ENCODE data around the gene CYP4F22. TPM values are rescaled to one million over a fixed set of nuclear protein-coding genes. Genes with fewer than 3 reads are reported as not detected.

The CYP4F22 gene
- total RNA-seq, 6 donors from 2014 or later, result 0.11 to 3.1 (median 0.20) TPM; not detected in 1

DNA sequence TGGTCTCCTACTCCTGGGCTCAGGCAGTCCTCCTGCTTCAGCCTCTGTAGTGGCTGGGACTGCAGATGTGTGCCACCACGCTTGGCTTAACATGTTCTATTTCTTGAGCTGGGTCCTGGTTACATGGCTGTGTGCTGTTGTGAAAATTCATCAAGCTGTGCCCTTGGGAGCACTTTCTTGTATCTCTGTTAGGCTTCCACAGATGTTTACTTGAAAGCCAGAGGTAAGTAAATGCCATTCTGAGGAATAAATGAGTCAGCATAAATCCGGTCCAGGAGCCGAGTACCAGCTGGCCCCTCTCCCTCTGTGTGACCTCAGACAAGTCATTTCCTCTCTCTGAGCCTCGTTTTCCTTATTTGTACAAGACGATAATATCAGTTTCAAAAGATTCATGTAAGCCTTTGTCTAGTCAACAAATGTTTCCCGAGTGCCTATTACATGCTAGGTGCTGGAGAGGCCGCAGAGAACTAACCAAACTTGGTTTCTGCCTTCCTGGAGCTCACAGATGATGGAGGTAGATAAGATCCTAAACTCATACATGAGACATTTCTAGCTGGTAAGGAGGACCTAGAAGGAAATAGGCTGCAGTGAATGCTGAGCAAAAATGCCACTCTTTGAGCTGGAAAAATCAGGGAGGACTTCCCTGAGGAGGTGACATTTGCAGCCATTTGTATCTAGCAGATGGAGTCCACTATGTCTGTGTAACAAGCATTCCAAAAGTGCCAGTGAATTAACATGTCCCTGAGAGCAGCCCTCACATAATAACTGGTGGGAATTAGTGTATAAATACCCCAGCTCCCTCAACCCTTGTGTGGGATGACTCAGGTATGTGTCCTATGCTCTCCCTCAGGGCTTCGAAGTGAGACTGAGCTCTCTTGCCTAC is 41.2 kb upstream of the CYP4F22 start:
- peak overlapping the region in 2 of 4 donors; percentile 21 to 42 for H3K27ac ChIP-seq

DNA sequence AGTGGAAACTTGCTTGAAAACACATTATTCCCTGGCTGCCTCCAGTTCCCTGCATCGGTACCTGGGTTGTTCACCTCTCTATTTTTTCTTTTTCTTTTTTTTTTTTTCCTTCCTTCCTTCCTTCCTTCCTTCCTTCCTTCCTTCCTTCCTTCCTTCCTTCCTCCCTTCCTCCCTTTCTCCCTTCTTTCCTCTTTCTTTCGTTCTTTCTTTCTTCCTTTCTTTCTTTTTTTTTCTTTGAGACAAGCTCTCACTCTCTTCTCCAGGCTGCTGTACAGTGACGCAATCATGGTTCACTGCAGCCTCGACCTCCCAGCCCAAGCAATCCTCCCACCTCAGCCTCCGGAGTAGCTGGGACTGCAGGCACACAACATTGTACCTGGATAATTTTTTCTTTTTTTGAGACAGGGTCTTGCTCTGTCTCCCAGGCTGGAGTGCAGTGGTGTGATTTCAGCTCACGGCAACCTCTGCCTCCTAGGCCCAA is 40.6 kb upstream of the CYP4F22 start:
- Histone ChIP-seq H3K4me3 (no peak overlapping the region), H3K27ac (no peak overlapping the region), H3K9me3 (no peaks in the 10 kb centered on the region), H3K4me1 (peaks cover 9 to 36% (median 18%) of the 10 kb centered on the region in 4 donors), H3K27me3 (peaks cover 0 to 10% (median 5%) of the 10 kb centered on the region in 4 donors), H3K36me3 (no peaks in the 10 kb centered on the region)
- DNase-seq, result no peak
- TF ChIP-seq, protein P1, sequence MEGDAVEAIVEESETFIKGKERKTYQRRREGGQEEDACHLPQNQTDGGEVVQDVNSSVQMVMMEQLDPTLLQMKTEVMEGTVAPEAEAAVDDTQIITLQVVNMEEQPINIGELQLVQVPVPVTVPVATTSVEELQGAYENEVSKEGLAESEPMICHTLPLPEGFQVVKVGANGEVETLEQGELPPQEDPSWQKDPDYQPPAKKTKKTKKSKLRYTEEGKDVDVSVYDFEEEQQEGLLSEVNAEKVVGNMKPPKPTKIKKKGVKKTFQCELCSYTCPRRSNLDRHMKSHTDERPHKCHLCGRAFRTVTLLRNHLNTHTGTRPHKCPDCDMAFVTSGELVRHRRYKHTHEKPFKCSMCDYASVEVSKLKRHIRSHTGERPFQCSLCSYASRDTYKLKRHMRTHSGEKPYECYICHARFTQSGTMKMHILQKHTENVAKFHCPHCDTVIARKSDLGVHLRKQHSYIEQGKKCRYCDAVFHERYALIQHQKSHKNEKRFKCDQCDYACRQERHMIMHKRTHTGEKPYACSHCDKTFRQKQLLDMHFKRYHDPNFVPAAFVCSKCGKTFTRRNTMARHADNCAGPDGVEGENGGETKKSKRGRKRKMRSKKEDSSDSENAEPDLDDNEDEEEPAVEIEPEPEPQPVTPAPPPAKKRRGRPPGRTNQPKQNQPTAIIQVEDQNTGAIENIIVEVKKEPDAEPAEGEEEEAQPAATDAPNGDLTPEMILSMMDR (IDR thresholded peaks at IDR 0.05), result no peak
- no peak for TF ChIP-seq POLR2AphosphoS5 (IDR thresholded peaks at IDR 0.05)
- TF ChIP-seq POLR2A (IDR thresholded peaks at IDR 0.05), result no peak
- no peak for TF ChIP-seq EP300 (IDR thresholded peaks at IDR 0.05)
- no peak for ATAC-seq (ENCODE audit: low FRiP score in 2 of 2)
- WGBS, 2 donors, result 78 to 87% methylated on average over 6 of the region's 6 CpGs

More for the DNA sequence above, 41.2 kb upstream of the CYP4F22 start:
- Histone ChIP-seq H3K27me3 (peaks cover 0 to 10% (median 5%) of the 10 kb centered on the region in 4 donors), H3K9me3 (no peaks in the 10 kb centered on the region), H3K4me3 (no peak overlapping the region), H3K36me3 (no peaks in the 10 kb centered on the region), H3K4me1 (peaks cover 9 to 36% (median 18%) of the 10 kb centered on the region in 4 donors)
- TF ChIP-seq, protein P1 (IDR thresholded peaks at IDR 0.05), result no peak
- TF ChIP-seq POLR2AphosphoS5 (IDR thresholded peaks at IDR 0.05) (no peak), POLR2A (IDR thresholded peaks at IDR 0.05) (no peak), EP300 (IDR thresholded peaks at IDR 0.05) (no peak)
- no peak for ATAC-seq (ENCODE audit: low FRiP score in 2 of 2)
- WGBS, 2 donors, result 30 to 31% methylated on average over 8 of the region's 8 CpGs
- peak in 1 of 2 donors; percentile 57 for DNase-seq

DNA sequence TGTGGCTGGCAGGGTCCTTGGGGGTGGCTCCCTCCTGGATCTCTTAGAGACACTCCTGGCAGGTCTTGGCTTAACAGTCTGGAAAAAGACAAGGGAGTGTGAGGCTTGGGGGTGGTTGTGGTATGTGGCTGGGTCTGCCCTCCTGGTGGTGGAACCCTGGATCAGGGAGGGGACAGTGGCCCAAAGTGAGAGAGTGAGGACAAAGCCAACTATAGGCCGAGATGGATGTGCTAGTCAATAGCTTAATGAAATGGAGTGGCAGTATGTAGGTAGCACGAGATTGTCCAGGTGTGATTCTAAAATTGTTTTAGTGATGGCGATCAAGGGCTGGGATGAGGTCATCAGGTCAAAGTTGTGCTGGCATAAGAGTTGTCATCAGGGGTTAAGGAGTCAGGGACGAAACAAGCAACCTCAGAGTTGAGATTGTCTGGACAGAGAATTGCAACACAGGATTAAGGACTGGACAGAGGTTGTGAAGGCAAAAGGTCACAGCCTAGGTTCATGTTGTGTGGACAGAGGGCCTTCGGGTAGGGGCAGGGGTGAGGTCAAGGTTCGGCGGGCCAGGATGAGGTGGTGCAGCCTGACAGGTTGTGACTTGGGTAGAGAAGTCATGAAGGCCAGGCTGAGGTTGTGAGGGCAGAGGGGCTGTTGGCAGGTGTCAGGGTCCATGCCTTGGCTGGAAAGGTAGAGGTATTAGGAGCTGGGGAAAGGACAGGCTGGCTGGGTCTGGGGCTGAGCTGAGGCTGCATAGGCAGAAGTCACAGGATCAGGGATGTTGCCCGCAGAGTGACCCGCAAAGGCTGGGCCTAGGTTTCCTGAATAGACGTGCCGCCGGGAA is 39.4 kb upstream of the CYP4F22 start:
- H3K4me3 ChIP-seq, result peak overlapping the region in 3 of 4 donors; percentile 28 to 50 (median 44)
- H3K4me1 ChIP-seq, result peaks cover 9 to 36% (median 18%) of the 10 kb centered on the region in 4 donors
- TF ChIP-seq EP300 (IDR thresholded peaks at IDR 0.05) (no peak), POLR2A (IDR thresholded peaks at IDR 0.05) (no peak)
- H3K27me3 ChIP-seq, result peaks cover 0 to 10% (median 5%) of the 10 kb centered on the region in 4 donors
- DNase-seq, result no peak
- WGBS, 2 donors, result 51 to 55% methylated on average over 12 of the region's 12 CpGs
- H3K36me3 ChIP-seq, result no peaks in the 10 kb centered on the region
- H3K9me3 ChIP-seq, result no peaks in the 10 kb centered on the region
- peak overlapping the region in 1 of 4 donors; percentile 36 for H3K27ac ChIP-seq
- ATAC-seq (ENCODE audit: low FRiP score in 2 of 2), result no peak

DNA sequence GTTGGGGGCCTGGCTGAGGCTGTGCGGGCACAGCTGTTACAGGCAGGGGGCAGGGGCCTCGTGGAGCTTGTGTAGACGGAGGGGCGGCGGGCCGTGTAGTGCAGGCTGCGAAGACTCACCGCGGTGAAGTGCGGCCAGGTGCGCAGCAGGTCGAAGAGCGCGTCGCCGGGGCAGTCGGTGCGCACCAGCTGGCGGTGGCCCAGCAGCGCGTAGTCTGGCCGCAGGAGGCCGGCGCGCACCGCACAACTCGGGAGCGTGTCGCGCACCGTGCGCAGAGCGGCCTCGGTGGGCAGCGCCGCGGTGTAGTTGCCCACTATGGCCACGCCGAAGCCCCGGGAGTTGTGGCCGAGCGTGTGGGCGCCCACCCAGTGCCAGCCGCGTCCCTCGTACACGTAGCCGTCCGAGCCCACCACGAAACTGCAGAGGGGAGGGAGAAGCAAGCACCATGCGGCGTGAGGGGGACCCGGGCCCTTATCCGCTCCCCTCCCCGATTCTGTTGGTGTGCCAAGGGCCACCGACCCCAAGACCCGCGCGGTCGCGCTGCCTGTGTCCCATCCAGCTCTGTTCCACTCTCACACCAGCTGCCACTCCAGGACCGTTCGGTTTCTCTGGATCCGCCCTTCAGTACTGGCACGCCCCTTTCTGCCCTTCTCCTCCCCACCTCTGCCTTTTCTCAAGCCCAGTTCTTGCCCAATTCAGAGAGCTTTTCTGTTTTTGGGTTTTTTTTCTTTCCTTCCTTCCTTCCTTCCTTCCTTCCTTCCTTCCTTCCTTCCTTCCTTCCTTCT is 38.6 kb upstream of the CYP4F22 start:
- H3K27me3 ChIP-seq, result peaks cover 0 to 10% (median 4%) of the 10 kb centered on the region in 4 donors
- ATAC-seq (ENCODE audit: low FRiP score in 2 of 2) (peak in 1 of 2 donors; percentile 78), DNase-seq (peak in 1 of 2 donors; percentile 86)
- H3K4me1 ChIP-seq, result peaks cover 9 to 32% (median 17%) of the 10 kb centered on the region in 4 donors
- TF ChIP-seq, protein P1 (IDR thresholded peaks at IDR 0.05), result no peak
- TF ChIP-seq POLR2AphosphoS5 (IDR thresholded peaks at IDR 0.05) (no peak), EP300 (IDR thresholded peaks at IDR 0.05) (no peak), POLR2A (IDR thresholded peaks at IDR 0.05) (no peak)
- H3K9me3 ChIP-seq, result no peaks in the 10 kb centered on the region
- H3K36me3 ChIP-seq, result no peaks in the 10 kb centered on the region
- H3K27ac ChIP-seq, result peak overlapping the region in 2 of 4 donors; percentile 14 to 36
- WGBS, 2 donors, result 5% methylated on average over 15 to 34 of the region's 65 CpGs
- peak overlapping the region in 3 of 4 donors; percentile 28 to 50 (median 44) for H3K4me3 ChIP-seq
